CD14-positive monocyte (primary cell): ENCODE results near the gene OXNAD1. TPM values are rescaled to one million over a fixed set of nuclear protein-coding genes. Genes with fewer than 3 reads are reported as not detected.

Experiments
- DNase-seq, 3 donors: peaks; one replicate each; pipeline ENCODE4 v3.0.0-alpha.2; 2011 to 2022
- H2AFZ ChIP-seq: 2 replicates; pipeline ENCODE4 v1.6.0; 2012; ENCODE audit warnings: mild to moderate bottlenecking, low read depth, low read length, inconsistent platforms; ENCODE audit not compliant: insufficient read depth, poor library complexity, severe bottlenecking
- H3K27ac ChIP-seq, 2 donors: 1 replicate in 1 of 2; 2 replicates in 1 of 2; pipeline ENCODE4 v1.5.1; 2012 to 2013; ENCODE audit warnings: low read length in 2 of 2, control low read depth in 1 of 2, inconsistent platforms in 1 of 2, low read depth in 1 of 2, mild to moderate bottlenecking in 1 of 2
- H3K27me3 ChIP-seq, 2 donors: one replicate each; pipeline versions ENCODE4 v1.6.0 to v1.6.1; 2011 to 2013; ENCODE audit warnings: low read length in 2 of 2; ENCODE audit not compliant: control insufficient read depth in 2 of 2, insufficient read depth in 2 of 2
- H3K36me3 ChIP-seq, 2 donors: replicated peaks in 1 of 2; 1 replicate in 1 of 2; 2 replicates in 1 of 2; pipeline versions ENCODE4 v1.5.1 to v1.6.1; 2012 to 2013; ENCODE audit warnings: low read length in 2 of 2, control low read depth in 1 of 2, inconsistent platforms in 1 of 2, mild to moderate bottlenecking in 1 of 2; ENCODE audit not compliant: insufficient read depth in 2 of 2, control insufficient read depth in 1 of 2
- H3K4me1 ChIP-seq, 2 donors: 1 replicate in 1 of 2; 2 replicates in 1 of 2; pipeline versions ENCODE4 v1.5.1 to v1.6.1; 2012 to 2013; ENCODE audit warnings: low read length in 2 of 2, control low read depth in 1 of 2, inconsistent platforms in 1 of 2, mild to moderate bottlenecking in 1 of 2, moderate library complexity in 1 of 2; ENCODE audit not compliant: insufficient read depth in 2 of 2, control insufficient read depth in 1 of 2
- H3K4me2 ChIP-seq: replicated peaks from 2 replicates; pipeline ENCODE3; 2012; ENCODE audit warnings: low read length, moderate library complexity, mild to moderate bottlenecking; ENCODE audit not compliant: poor library complexity, severe bottlenecking; ENCODE audit errors: extremely low read depth
- H3K4me3 ChIP-seq, 3 experiments: fragments of 200-600 bp in 1 of 3; sonication (generic) in 1 of 3; replicated peaks in 1 of 3; 1 replicate in 2 of 3; 2 replicates in 1 of 3; pipeline ENCODE4 v1.5.1; 2011 to 2013; ENCODE audit warnings: low read length in 3 of 3, mild to moderate bottlenecking in 3 of 3, control low read depth in 2 of 3, low read depth in 2 of 3, inconsistent platforms in 1 of 3, moderate library complexity in 1 of 3
- H3K79me2 ChIP-seq: 2 replicates; pipeline ENCODE4 v1.6.0; 2012; ENCODE audit warnings: mild to moderate bottlenecking, control low read depth, inconsistent platforms, low read length, moderate library complexity; ENCODE audit not compliant: insufficient read depth
- H3K9ac ChIP-seq: 2 replicates; pipeline ENCODE4 v1.6.0; 2017; ENCODE audit warnings: low read length, mild to moderate bottlenecking; ENCODE audit not compliant: insufficient read depth, poor library complexity, severe bottlenecking
- H3K9me3 ChIP-seq, 2 donors: replicated peaks in 1 of 2; 1 replicate in 1 of 2; 2 replicates in 1 of 2; pipeline versions ENCODE4 v1.5.1 to v1.6.1; 2012 to 2013; ENCODE audit warnings: low read length in 2 of 2, control low read depth in 1 of 2; ENCODE audit not compliant: control insufficient read depth in 1 of 2, insufficient read depth in 1 of 2
- H4K20me1 ChIP-seq: 2 replicates; pipeline ENCODE4 v1.6.0; 2012; ENCODE audit warnings: mild to moderate bottlenecking, low read length, control low read depth, moderate library complexity; ENCODE audit not compliant: insufficient read depth
- H3K27ac Mint-ChIP-seq, 7 donors: one replicate each; pipeline ENCODE4 v1.8.0; 2020; ENCODE audit warnings: mild to moderate bottlenecking in 7 of 7, mixed read lengths in 7 of 7, moderate library complexity in 6 of 7, inconsistent platforms in 2 of 7
- H3K27me3 Mint-ChIP-seq, 3 donors: one replicate each; pipeline ENCODE4 v1.8.0; 2021 to 2022; ENCODE audit warnings: low read depth in 3 of 3, mild to moderate bottlenecking in 3 of 3, mixed read lengths in 3 of 3, moderate library complexity in 3 of 3, inconsistent platforms in 1 of 3
- H3K36me3 Mint-ChIP-seq, 2 donors: one replicate each; pipeline ENCODE4 v1.8.0; 2020; ENCODE audit warnings: mixed read lengths in 2 of 2, inconsistent platforms in 1 of 2, mild to moderate bottlenecking in 1 of 2
- H3K4me1 Mint-ChIP-seq: one replicate; pipeline ENCODE4 v1.8.0; 2020; ENCODE audit warnings: mild to moderate bottlenecking, mixed read lengths
- H3K4me3 Mint-ChIP-seq, 2 donors: one replicate each; pipeline ENCODE4 v1.8.0; 2020; ENCODE audit warnings: mild to moderate bottlenecking in 2 of 2, mixed read lengths in 2 of 2, moderate library complexity in 1 of 2
- H3K9me3 Mint-ChIP-seq, 7 donors: one replicate each; pipeline ENCODE4 v1.8.0; 2020 to 2022; ENCODE audit warnings: mixed read lengths in 7 of 7, mild to moderate bottlenecking in 6 of 7, moderate library complexity in 6 of 7, inconsistent platforms in 2 of 7
- WGBS: methylation state at CpG from one replicate; pipeline ENCODE4 v1.1.5; 2013; ENCODE audit warnings: missing lambda C conversion rate; ENCODE audit not compliant: insufficient coverage; 5-methylcytosine and 5-hydroxymethylcytosine counted together
- intact Hi-C, 2 donors: fragments of 100-400 bp; cut with micrococcal nuclease; formaldehyde crosslinking; loops; one replicate each; pipeline versions ENCODE4 v1.15.0 to v1.15.1; 2023
- polyA plus RNA-seq, 3 donors: library from polyadenylated mRNA; depleted of rRNA in 1 of 3; unstranded in 2 of 3; stranded (reverse) in 1 of 3; fragments of 300-500 nt in 2 of 3; fragments of >200 nt in 1 of 3; fragmentation: Illumina TruSeq in 2 of 3; gene quantifications; 1 replicate in 2 of 3; 2 replicates in 1 of 3; pipeline ENCODE4 v1.2.3, GENCODE V29; 2012 to 2021
- TF ChIP-seq, protein P1 (sequence below): fragments of 200-600 bp; IDR thresholded peaks from one replicate; pipeline ENCODE4 v1.8.0; 2022; ENCODE audit warnings: antibody characterized with exemption, mild to moderate bottlenecking

OXNAD1 gene
- polyA plus RNA-seq, 3 donors: 3.7 to 5.1 (median 4.4) TPM

DNA sequence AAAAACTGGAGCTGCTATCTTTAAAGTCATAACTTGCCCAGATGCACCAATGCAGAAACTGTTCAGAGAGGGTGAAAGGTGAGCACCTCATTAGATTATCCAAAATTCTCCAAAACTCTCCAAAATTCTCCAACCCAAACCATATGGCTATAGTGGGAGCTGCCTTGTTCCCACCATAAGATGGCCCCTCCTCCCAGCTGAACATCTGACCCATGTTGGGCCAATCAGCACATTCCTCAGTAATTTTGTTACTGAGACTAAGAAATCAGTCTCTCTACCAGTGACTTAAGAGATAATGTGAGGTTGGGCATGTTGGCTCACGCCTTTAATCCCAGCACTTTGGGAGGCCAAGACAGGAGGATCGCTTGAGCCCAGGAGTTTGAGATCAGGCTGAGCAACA is 33.0 kb upstream of the OXNAD1 start:
- Mint-ChIP-seq H3K27ac (no peak overlapping the region), H3K36me3 (no peaks in the 10 kb centered on the region), H3K27me3 (no peaks in the 10 kb centered on the region), H3K4me3 (no peak overlapping the region), H3K9me3 (peaks cover 0 to 3% (median 0%) of the 10 kb centered on the region in 7 donors), H3K4me1 (peaks cover 6% of the 10 kb centered on the region)
- intact Hi-C loops: no loop called here
- H3K4me3 ChIP-seq: no peak overlapping the region
- no peaks in the 10 kb centered on the region for H3K9me3 ChIP-seq
- no peak overlapping the region for H2AFZ ChIP-seq
- H3K79me2 ChIP-seq: no peaks in the 10 kb centered on the region
- DNase-seq: no peak
- WGBS: no CpG with 5 or more reads among the region's 2 CpGs
- TF ChIP-seq, protein P1, sequence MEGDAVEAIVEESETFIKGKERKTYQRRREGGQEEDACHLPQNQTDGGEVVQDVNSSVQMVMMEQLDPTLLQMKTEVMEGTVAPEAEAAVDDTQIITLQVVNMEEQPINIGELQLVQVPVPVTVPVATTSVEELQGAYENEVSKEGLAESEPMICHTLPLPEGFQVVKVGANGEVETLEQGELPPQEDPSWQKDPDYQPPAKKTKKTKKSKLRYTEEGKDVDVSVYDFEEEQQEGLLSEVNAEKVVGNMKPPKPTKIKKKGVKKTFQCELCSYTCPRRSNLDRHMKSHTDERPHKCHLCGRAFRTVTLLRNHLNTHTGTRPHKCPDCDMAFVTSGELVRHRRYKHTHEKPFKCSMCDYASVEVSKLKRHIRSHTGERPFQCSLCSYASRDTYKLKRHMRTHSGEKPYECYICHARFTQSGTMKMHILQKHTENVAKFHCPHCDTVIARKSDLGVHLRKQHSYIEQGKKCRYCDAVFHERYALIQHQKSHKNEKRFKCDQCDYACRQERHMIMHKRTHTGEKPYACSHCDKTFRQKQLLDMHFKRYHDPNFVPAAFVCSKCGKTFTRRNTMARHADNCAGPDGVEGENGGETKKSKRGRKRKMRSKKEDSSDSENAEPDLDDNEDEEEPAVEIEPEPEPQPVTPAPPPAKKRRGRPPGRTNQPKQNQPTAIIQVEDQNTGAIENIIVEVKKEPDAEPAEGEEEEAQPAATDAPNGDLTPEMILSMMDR: no peak
- H3K27ac ChIP-seq: no peak overlapping the region
- peaks cover 0 to 6% of the 10 kb centered on the region in 2 donors for H3K4me1 ChIP-seq
- H4K20me1 ChIP-seq: no peaks in the 10 kb centered on the region
- no peak overlapping the region for H3K4me2 ChIP-seq
- H3K36me3 ChIP-seq: no peaks in the 10 kb centered on the region
- H3K9ac ChIP-seq: no peak overlapping the region
- no peaks in the 10 kb centered on the region for H3K27me3 ChIP-seq

DNA sequence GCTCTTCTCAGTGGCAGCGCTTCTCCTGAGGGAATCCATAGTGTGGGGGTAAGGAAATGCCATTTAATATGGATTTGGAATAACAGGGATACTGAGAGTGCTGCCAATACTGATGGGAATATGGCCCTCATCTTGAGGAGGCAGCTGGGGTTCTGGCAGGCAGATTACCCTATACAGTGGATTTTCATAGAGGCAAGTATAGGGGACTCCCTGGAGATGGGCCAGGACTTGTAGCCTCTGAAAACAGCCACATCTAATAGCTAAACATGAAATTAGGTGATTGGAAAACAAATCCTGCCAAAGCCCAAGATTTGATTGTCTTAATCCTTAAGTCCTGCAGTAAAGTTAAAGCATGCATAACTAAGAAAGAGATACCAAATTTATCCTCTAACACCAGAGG is 31.2 kb upstream of the OXNAD1 start:
- Histone ChIP-seq H3K79me2 (no peaks in the 10 kb centered on the region), H4K20me1 (no peaks in the 10 kb centered on the region), H3K36me3 (no peaks in the 10 kb centered on the region), H3K9ac (no peak overlapping the region), H3K27ac (no peak overlapping the region), H3K27me3 (no peaks in the 10 kb centered on the region), H3K9me3 (no peaks in the 10 kb centered on the region), H3K4me2 (no peak overlapping the region), H3K4me1 (peaks cover 0 to 8% of the 10 kb centered on the region in 2 donors), H3K4me3 (no peak overlapping the region), H2AFZ (no peak overlapping the region)
- Mint-ChIP-seq H3K4me3 (no peak overlapping the region), H3K4me1 (peaks cover 6% of the 10 kb centered on the region), H3K9me3 (peaks cover 0 to 3% (median 0%) of the 10 kb centered on the region in 7 donors), H3K36me3 (no peaks in the 10 kb centered on the region), H3K27me3 (no peaks in the 10 kb centered on the region), H3K27ac (no peak overlapping the region)
- DNase-seq: no peak
- WGBS: no CpG with 5 or more reads among the region's 1 CpG
- TF ChIP-seq, protein P1: no peak
- intact Hi-C loops: no loop called here
